ENCODE data around the gene TSPAN10. TPM values are rescaled to one million over a fixed set of nuclear protein-coding genes. Genes with fewer than 3 reads are reported as not detected.

The TSPAN10 gene
- total RNA-seq, 4 donors from 2014 or later: 0.21 to 3.0 TPM; not detected in 2

DNA sequence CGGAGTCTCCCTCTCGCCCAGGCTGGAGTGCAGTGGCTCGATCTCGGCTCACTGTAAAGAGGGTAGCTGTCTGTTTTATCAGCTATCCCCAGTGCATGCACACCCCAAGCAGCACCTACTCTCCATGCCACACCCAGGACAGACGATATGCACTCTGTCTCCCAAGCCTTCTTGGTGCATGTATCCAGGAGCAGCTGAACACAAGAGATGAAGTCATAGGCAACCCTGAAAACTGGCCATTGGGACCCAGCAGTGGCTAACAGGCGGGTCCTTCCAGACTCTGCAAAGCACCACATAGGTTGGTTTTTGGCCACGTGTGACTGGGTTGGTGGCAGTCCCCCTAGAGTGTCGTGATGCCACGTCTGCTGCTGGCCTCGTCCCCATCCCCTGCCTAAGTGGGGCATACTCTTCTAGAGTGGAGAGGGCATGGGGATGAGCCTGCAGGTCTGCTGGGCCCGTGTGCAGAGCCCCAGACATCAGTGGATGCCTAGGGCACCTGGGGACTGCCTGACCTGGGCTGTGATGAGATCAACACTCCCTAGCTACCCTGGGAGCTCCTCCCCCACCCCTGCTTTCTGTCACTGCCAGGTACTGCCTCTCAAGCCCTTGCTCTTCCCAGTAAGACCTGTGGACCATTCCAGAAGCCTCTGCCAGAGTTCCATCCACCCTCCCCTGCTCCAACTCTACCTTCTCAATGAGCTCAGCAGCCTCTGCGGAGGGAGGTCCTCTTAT is 10.0 kb downstream of the TSPAN10 start:
- no peaks in the 10 kb centered on the region for H3K4me1 ChIP-seq
- TF ChIP-seq, protein P1, sequence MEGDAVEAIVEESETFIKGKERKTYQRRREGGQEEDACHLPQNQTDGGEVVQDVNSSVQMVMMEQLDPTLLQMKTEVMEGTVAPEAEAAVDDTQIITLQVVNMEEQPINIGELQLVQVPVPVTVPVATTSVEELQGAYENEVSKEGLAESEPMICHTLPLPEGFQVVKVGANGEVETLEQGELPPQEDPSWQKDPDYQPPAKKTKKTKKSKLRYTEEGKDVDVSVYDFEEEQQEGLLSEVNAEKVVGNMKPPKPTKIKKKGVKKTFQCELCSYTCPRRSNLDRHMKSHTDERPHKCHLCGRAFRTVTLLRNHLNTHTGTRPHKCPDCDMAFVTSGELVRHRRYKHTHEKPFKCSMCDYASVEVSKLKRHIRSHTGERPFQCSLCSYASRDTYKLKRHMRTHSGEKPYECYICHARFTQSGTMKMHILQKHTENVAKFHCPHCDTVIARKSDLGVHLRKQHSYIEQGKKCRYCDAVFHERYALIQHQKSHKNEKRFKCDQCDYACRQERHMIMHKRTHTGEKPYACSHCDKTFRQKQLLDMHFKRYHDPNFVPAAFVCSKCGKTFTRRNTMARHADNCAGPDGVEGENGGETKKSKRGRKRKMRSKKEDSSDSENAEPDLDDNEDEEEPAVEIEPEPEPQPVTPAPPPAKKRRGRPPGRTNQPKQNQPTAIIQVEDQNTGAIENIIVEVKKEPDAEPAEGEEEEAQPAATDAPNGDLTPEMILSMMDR (IDR thresholded peaks at IDR 0.05): no peak
- TF ChIP-seq POLR2A (IDR thresholded peaks at IDR 0.05): no peak
- no peak for DNase-seq
- H3K9me3 ChIP-seq: peaks cover 0 to 8% of the 10 kb centered on the region in 2 donors
- H3K27me3 ChIP-seq: peaks cover 13 to 23% of the 10 kb centered on the region in 2 donors
- no peaks in the 10 kb centered on the region for H3K36me3 ChIP-seq
- H3K4me3 ChIP-seq: no peak overlapping the region
- H3K27ac ChIP-seq: no peak overlapping the region
- intact Hi-C loops (cut with DNase I; ENCODE audit: low total_unique reads): no loop called here

DNA sequence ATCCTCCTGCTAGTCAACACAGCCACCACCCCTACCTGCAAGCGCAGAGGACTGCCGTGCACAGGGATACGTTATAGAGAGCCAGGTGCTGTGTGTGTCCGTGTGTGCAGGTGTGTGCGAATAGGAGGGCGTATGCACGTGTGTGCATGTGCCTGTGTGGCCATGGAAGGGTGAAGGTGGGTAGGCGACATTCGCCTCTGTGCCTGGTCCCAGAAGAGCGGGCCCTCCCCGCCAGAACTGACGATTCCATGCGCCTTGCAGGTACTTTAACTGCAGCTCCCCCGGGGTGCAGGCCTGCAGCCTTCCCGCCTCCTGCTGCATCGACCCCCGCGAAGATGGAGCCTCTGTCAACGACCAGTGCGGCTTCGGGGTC is 10.6 kb downstream of the TSPAN10 start:
- Histone ChIP-seq H3K4me3 (no peak overlapping the region), H3K27me3 (peaks cover 13 to 23% of the 10 kb centered on the region in 2 donors), H3K9me3 (peaks cover 0 to 8% of the 10 kb centered on the region in 2 donors), H3K27ac (no peak overlapping the region), H3K4me1 (no peaks in the 10 kb centered on the region), H3K36me3 (no peaks in the 10 kb centered on the region)
- DNase-seq: no peak
- intact Hi-C loops (cut with DNase I; ENCODE audit: low total_unique reads): no loop called here
- TF ChIP-seq, protein P1 (IDR thresholded peaks at IDR 0.05): no peak
- TF ChIP-seq POLR2A (IDR thresholded peaks at IDR 0.05): no peak

DNA sequence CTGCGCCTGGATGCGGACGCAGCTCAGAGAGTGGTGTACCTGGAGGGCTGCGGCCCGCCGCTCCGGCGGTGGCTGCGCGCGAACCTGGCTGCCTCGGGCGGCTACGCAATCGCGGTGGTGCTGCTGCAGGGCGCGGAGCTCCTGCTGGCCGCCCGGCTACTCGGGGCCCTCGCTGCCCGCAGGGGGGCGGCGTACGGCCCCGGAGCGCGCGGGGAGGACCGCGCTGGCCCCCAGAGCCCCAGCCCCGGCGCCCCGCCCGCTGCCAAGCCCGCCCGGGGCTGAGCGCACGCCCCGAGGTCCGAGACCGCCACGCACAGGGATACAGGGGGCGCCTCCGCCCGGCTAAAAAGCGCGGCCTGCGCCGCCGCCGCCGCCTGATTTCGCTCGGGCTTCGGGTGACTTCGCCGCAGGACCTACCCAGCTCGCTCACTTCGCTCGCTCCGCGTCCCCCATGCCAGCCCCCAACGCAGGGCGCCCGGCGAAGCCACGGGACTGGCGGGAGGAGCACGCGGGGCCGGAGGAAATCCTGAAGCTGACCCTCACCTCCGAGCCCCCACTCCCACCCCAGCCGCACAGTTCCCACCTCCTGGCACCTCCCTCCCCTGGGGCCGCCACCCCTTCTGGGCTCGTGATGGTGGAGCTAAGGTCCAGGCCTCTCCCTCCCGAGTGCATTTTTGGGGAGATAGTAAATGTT is 11.2 kb downstream of the TSPAN10 start:
- Histone ChIP-seq H3K27me3 (peaks cover 13 to 23% of the 10 kb centered on the region in 2 donors), H3K9me3 (peaks cover 0 to 8% of the 10 kb centered on the region in 2 donors), H3K27ac (no peak overlapping the region), H3K36me3 (no peaks in the 10 kb centered on the region), H3K4me3 (no peak overlapping the region), H3K4me1 (no peaks in the 10 kb centered on the region)
- TF ChIP-seq, protein P1 (IDR thresholded peaks at IDR 0.05): no peak
- no peak for TF ChIP-seq POLR2A (IDR thresholded peaks at IDR 0.05)
- no peak for DNase-seq
- intact Hi-C loops (cut with DNase I; ENCODE audit: low total_unique reads): no loop called here

DNA sequence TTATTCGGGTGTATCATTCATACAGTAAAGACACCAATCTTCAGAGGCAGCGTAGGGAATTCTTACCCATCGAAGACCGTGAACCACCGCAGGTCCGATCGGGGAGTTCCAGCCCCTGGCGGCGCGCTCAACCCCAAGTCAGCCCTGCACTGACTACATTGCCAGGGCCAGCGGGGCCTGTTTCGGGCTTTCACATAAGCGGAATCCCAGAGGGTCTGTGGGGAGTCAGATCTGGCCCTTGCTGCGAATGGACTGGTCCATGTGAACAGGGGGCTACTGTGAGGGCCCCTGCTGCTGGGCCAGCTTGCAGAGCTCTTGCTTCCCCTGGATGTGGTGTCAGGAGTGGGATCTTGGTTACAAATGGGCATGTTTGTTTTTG is 11.7 kb downstream of the TSPAN10 start:
- H3K4me1 ChIP-seq: no peaks in the 10 kb centered on the region
- DNase-seq: no peak
- peaks cover 0 to 8% of the 10 kb centered on the region in 2 donors for H3K9me3 ChIP-seq
- intact Hi-C loops (cut with DNase I; ENCODE audit: low total_unique reads): no loop called here
- no peak overlapping the region for H3K4me3 ChIP-seq
- no peaks in the 10 kb centered on the region for H3K36me3 ChIP-seq
- peaks cover 13 to 23% of the 10 kb centered on the region in 2 donors for H3K27me3 ChIP-seq
- no peak for TF ChIP-seq POLR2A (IDR thresholded peaks at IDR 0.05)
- TF ChIP-seq, protein P1 (IDR thresholded peaks at IDR 0.05): no peak
- H3K27ac ChIP-seq: no peak overlapping the region

DNA sequence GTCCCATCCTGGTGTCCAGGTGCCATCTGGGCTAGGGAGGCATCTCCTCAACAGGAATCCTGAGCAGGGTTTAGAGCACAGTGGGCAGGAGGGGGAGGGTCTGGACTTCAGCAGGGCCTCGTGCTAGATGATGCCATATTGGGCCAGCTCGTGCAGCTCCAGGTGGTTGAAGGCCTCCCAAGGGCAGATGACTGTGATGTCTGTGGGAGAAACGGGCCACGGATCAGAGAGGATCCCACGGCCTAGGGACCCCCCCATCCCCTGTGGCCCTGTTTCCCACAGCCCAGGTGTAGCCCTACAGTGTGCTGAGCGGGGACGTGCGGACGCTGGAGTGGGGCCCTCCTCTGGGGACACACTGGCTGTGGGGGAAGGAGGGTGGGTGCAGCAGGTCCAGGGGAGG is 14.0 kb downstream of the TSPAN10 start:
- peaks cover 13 to 23% of the 10 kb centered on the region in 2 donors for H3K27me3 ChIP-seq

More for the DNA sequence above, 14.0 kb downstream of the TSPAN10 start:
- Histone ChIP-seq H3K4me1 (no peaks in the 10 kb centered on the region), H3K9me3 (peaks cover 0 to 8% of the 10 kb centered on the region in 2 donors), H3K27ac (no peak overlapping the region), H3K36me3 (no peaks in the 10 kb centered on the region), H3K4me3 (no peak overlapping the region)
- intact Hi-C loops (cut with DNase I; ENCODE audit: low total_unique reads): no loop called here
- no peak for DNase-seq
- no peak for TF ChIP-seq POLR2A (IDR thresholded peaks at IDR 0.05)
- TF ChIP-seq, protein P1 (IDR thresholded peaks at IDR 0.05): no peak

Data from uterus (tissue), 4 donors.